H1 (cell line): ENCODE results near the gene CCDC159. TPM values are rescaled to one million over a fixed set of nuclear protein-coding genes. Genes with fewer than 3 reads are reported as not detected.

Source experiments
- CTCF ChIA-PET: fragments of 300-600 bp; sonication (Branson Sonifier 250); formaldehyde crosslinking; loops from one replicate; lab custom pipeline; 2021; ENCODE audit not compliant: partially characterized antibody; lab: Charles Lee
- POLR2A ChIA-PET: fragments of 300-600 bp; sonication (Branson Sonifier 250); formaldehyde crosslinking; loops from one replicate; lab custom pipeline; 2021; ENCODE audit warnings: inconsistent platforms; ENCODE audit not compliant: partially characterized antibody; lab: Charles Lee
- DNase-seq, 2 experiments: peaks; one replicate each; pipeline versions ENCODE4 v3.0.0 to v3.0.0-alpha.2; 2010 to 2022; ENCODE audit warnings: low spot score in 2 of 2, low read depth in 1 of 2, mixed read lengths in 1 of 2
- FAIRE-seq: peaks from 2 replicates; lab custom pipeline; 2011; peaks lifted over from hg19 to GRCh38; lab: Jason Lieb, UNC
- H2AFZ ChIP-seq: 2 replicates; pipeline ENCODE4 v1.8.1; 2012; ENCODE audit warnings: low read length, inconsistent platforms
- H2AK5ac ChIP-seq: 2 replicates; pipeline ENCODE4 v1.6.1; 2013; ENCODE audit warnings: low read depth, low read length
- H2BK120ac ChIP-seq: replicated peaks from 2 replicates; pipeline ENCODE3; 2013; ENCODE audit warnings: low read depth, low read length, inconsistent platforms
- H2BK12ac ChIP-seq: 2 replicates; pipeline ENCODE4 v1.6.1; 2013; ENCODE audit warnings: low read depth, low read length
- H2BK15ac ChIP-seq: 2 replicates; pipeline ENCODE4 v1.6.1; 2013; ENCODE audit warnings: low read length
- H2BK20ac ChIP-seq: 2 replicates; pipeline ENCODE4 v1.6.1; 2013; ENCODE audit warnings: low read length
- H2BK5ac ChIP-seq: 2 replicates; pipeline ENCODE4 v1.6.1; 2013; ENCODE audit warnings: low read depth, low read length
- H3K14ac ChIP-seq: 2 replicates; pipeline ENCODE4 v1.6.1; 2013; ENCODE audit warnings: inconsistent platforms; ENCODE audit not compliant: insufficient read length
- H3K18ac ChIP-seq: 2 replicates; pipeline ENCODE4 v1.6.1; 2013; ENCODE audit warnings: low read length; ENCODE audit errors: extremely low read depth
- H3K23ac ChIP-seq: 2 replicates; pipeline ENCODE4 v1.6.1; 2013; ENCODE audit warnings: inconsistent platforms; ENCODE audit not compliant: insufficient read length
- H3K23me2 ChIP-seq: 2 replicates; pipeline ENCODE4 v1.6.1; 2013; ENCODE audit warnings: low read depth, low read length
- H3K27ac ChIP-seq: 2 replicates; pipeline ENCODE4 v1.6.1; 2011; ENCODE audit warnings: low read depth, low read length, inconsistent platforms
- H3K27me3 ChIP-seq, 4 experiments: replicated peaks in 1 of 4; 1 replicate in 1 of 4; 2 replicates in 3 of 4; pipeline versions ENCODE4 v1.6.1 to v1.8.1; 2011 to 2013; ENCODE audit warnings: low read length in 3 of 4, mild to moderate bottlenecking in 3 of 4, inconsistent platforms in 2 of 4, mixed read lengths in 2 of 4, moderate library complexity in 1 of 4; ENCODE audit not compliant: control insufficient read depth in 3 of 4, insufficient read depth in 3 of 4; ENCODE audit errors: extremely low read depth in 1 of 4
- H3K36me3 ChIP-seq, 4 experiments: 2 replicates each; pipeline versions ENCODE4 v1.6.1 to v1.8.1; 2011 to 2013; ENCODE audit warnings: mild to moderate bottlenecking in 4 of 4, low read length in 3 of 4, moderate library complexity in 2 of 4, control low read depth in 1 of 4, inconsistent platforms in 1 of 4; ENCODE audit not compliant: insufficient read depth in 4 of 4, control insufficient read depth in 2 of 4
- H3K4ac ChIP-seq: replicated peaks from 2 replicates; pipeline ENCODE3; 2013; ENCODE audit warnings: low read length, low read depth, mixed read lengths, inconsistent platforms; ENCODE audit not compliant: insufficient read length
- H3K4me1 ChIP-seq, 4 experiments: replicated peaks in 1 of 4; 1 replicate in 1 of 4; 2 replicates in 3 of 4; pipeline versions ENCODE4 v1.6.1 to v1.8.1; 2011 to 2013; ENCODE audit warnings: low read length in 3 of 4, inconsistent platforms in 2 of 4, mixed read lengths in 1 of 4; ENCODE audit not compliant: insufficient read depth in 4 of 4, control insufficient read depth in 3 of 4
- H3K4me2 ChIP-seq, 2 experiments: 2 replicates each; pipeline versions ENCODE4 v1.6.1 to v1.8.1; 2011 to 2013; ENCODE audit warnings: low read depth in 2 of 2, low read length in 2 of 2, control low read depth in 1 of 2, inconsistent platforms in 1 of 2, mild to moderate bottlenecking in 1 of 2; ENCODE audit not compliant: insufficient read depth in 1 of 2
- H3K4me3 ChIP-seq, 4 experiments: fragments of 200-600, 300-600 bp in 1 of 4; sonication (generic), shearing (Covaris generic), sonication (Bioruptor Twin) in 1 of 4; 2 replicates each; pipeline versions ENCODE4 v1.5.1 to v1.8.1; 2011 to 2016; ENCODE audit warnings: low read length in 4 of 4, low read depth in 3 of 4, control low read depth in 2 of 4, inconsistent platforms in 2 of 4, mild to moderate bottlenecking in 2 of 4, mixed read lengths in 1 of 4, moderate library complexity in 1 of 4; ENCODE audit not compliant: insufficient read depth in 2 of 4; ENCODE audit errors: extremely low read depth in 1 of 4
- H3K56ac ChIP-seq: replicated peaks from 2 replicates; pipeline ENCODE3; 2013; ENCODE audit warnings: low read depth, mild to moderate bottlenecking, mixed read lengths, low read length, inconsistent platforms; ENCODE audit not compliant: insufficient read length
- H3K79me1 ChIP-seq: 2 replicates; pipeline ENCODE4 v1.6.1; 2013; ENCODE audit warnings: low read depth, low read length, control low read depth
- H3K79me2 ChIP-seq, 2 experiments: 2 replicates each; pipeline versions ENCODE4 v1.6.1 to v1.8.1; 2012 to 2013; ENCODE audit warnings: low read length in 2 of 2, mild to moderate bottlenecking in 2 of 2, inconsistent platforms in 1 of 2; ENCODE audit not compliant: insufficient read depth in 2 of 2, control insufficient read depth in 1 of 2
- H3K9ac ChIP-seq, 4 experiments: replicated peaks in 1 of 4; 1 replicate in 1 of 4; 2 replicates in 3 of 4; pipeline versions ENCODE4 v1.6.1 to v1.8.1; 2011 to 2013; ENCODE audit warnings: low read depth in 3 of 4, low read length in 3 of 4, control low read depth in 2 of 4, mild to moderate bottlenecking in 2 of 4, moderate library complexity in 2 of 4, inconsistent platforms in 1 of 4; ENCODE audit errors: extremely low read depth in 1 of 4
- H3K9me3 ChIP-seq, 2 experiments: 2 replicates each; pipeline versions ENCODE4 v1.6.1 to v1.8.1; 2012 to 2013; ENCODE audit warnings: mild to moderate bottlenecking in 2 of 2, moderate library complexity in 2 of 2, control low read depth in 1 of 2, inconsistent platforms in 1 of 2, low read depth in 1 of 2, low read length in 1 of 2, mixed read lengths in 1 of 2; ENCODE audit not compliant: insufficient read depth in 2 of 2
- H4K20me1 ChIP-seq, 2 experiments: replicated peaks in 1 of 2; 2 replicates each; pipeline versions ENCODE3 to v1.8.1; 2011 to 2013; ENCODE audit warnings: inconsistent platforms in 2 of 2, low read length in 2 of 2, mild to moderate bottlenecking in 1 of 2; ENCODE audit not compliant: insufficient read depth in 2 of 2, control insufficient read depth in 1 of 2
- H4K5ac ChIP-seq: 2 replicates; pipeline ENCODE4 v1.6.1; 2013; ENCODE audit warnings: low read length, low read depth, mixed read lengths, inconsistent platforms; ENCODE audit not compliant: insufficient read length
- H4K8ac ChIP-seq: 2 replicates; pipeline ENCODE4 v1.8.0; 2013; ENCODE audit warnings: mild to moderate bottlenecking, moderate library complexity, low read length, inconsistent platforms; ENCODE audit not compliant: insufficient read depth; ENCODE audit errors: extremely low read depth
- H4K91ac ChIP-seq: replicated peaks from 2 replicates; pipeline ENCODE3; 2013; ENCODE audit warnings: low read length, mixed read lengths, inconsistent platforms; ENCODE audit not compliant: insufficient read length
- BACH1 ChIP-seq: IDR thresholded peaks from 2 replicates; pipeline ENCODE4 v1.6.1; 2012; ENCODE audit warnings: low read length, improper control_type of control experiment
- CEBPB ChIP-seq: IDR thresholded peaks from 2 replicates; pipeline ENCODE4 v1.6.1; 2012; ENCODE audit warnings: low read depth, low read length
- CREB1 ChIP-seq: IDR thresholded peaks from 2 replicates; pipeline ENCODE4 v1.6.1; 2012; ENCODE audit warnings: inconsistent platforms
- HDAC6 ChIP-seq: IDR thresholded peaks from one replicate; pipeline ENCODE4 v1.7.1; 2012; ENCODE audit warnings: low read depth, mild to moderate bottlenecking, inconsistent platforms, low read length, moderate library complexity
- JUN ChIP-seq: IDR thresholded peaks from 2 replicates; pipeline ENCODE4 v1.6.1; 2011; ENCODE audit warnings: low read depth, mild to moderate bottlenecking, improper control_type of control experiment, low read length
- JUND ChIP-seq: IDR thresholded peaks from 2 replicates; pipeline ENCODE4 v1.6.1; 2011; ENCODE audit warnings: mild to moderate bottlenecking, improper control_type of control experiment, low read length
- NANOG ChIP-seq: IDR thresholded peaks from 2 replicates; pipeline ENCODE4 v1.6.1; 2011; ENCODE audit warnings: low read length, low read depth, mild to moderate bottlenecking, inconsistent platforms; ENCODE audit not compliant: insufficient read depth, poor library complexity, severe bottlenecking
- RXRA ChIP-seq: IDR thresholded peaks from 2 replicates; pipeline ENCODE4 v1.6.1; 2011; ENCODE audit warnings: low read depth, mild to moderate bottlenecking, low read length, moderate library complexity; ENCODE audit not compliant: insufficient read depth
- TCF12 ChIP-seq: IDR thresholded peaks from 2 replicates; pipeline ENCODE4 v1.6.1; 2011; ENCODE audit warnings: low read depth, mild to moderate bottlenecking, low read length
- WGBS, 2 experiments: shearing (Covaris generic) in 1 of 2; methylation state at CpG; one replicate each; pipeline versions ENCODE4 v1.1.6 to v1.1.7; 2013 to 2015; ENCODE audit warnings: low lambda C conversion rate in 2 of 2, mixed read lengths in 2 of 2, inconsistent platforms in 1 of 2, low coverage in 1 of 2, missing lambda C conversion rate in 1 of 2; ENCODE audit not compliant: insufficient replicate concordance in 2 of 2, insufficient coverage in 1 of 2, insufficient read length in 1 of 2; ENCODE audit errors: extremely low coverage in 1 of 2, missing lambda C conversion rate in 1 of 2; 5-methylcytosine and 5-hydroxymethylcytosine counted together
- polyA plus RNA-seq, 7 experiments: library from polyadenylated mRNA; depleted of rRNA in 3 of 7; stranded (reverse) in 5 of 7; unstranded in 2 of 7; fragments of >200 nt in 5 of 7; fragments of 200-250 nt in 2 of 7; gene quantifications; 1 replicate in 5 of 7; 2 replicates in 1 of 7; 4 replicates in 1 of 7; pipeline versions ENCODE4 v1.2.1 to v1.2.3, GENCODE V29; 2011 to 2013; ENCODE audit warnings: missing spikeins in 2 of 7, mixed read lengths in 2 of 7
- total RNA-seq: library from RNA; stranded (reverse); fragmentation: NEBNext Ultra II Directional; extraction: Animal tissue kit (Norgen Biotek cat#: 25700); gene quantifications from 2 replicates; pipeline ENCODE4 v1.2.1, GENCODE V29; 2021
- TF ChIP-seq, protein P1 (sequence below): IDR thresholded peaks from 2 replicates; pipeline ENCODE4 v1.6.1; 2011; ENCODE audit warnings: low read length, improper control_type of control experiment
- TF ChIP-seq, protein P2 (sequence below): IDR thresholded peaks from 2 replicates; pipeline ENCODE4 v1.6.1; 2012; ENCODE audit warnings: inconsistent platforms
- TF ChIP-seq, protein P3 (sequence below): IDR thresholded peaks from 2 replicates; pipeline ENCODE4 v1.6.1; 2011; ENCODE audit warnings: low read depth, mild to moderate bottlenecking, low read length; ENCODE audit not compliant: insufficient read depth

Gene CCDC159
- total and polyA plus RNA-seq, 2 of the 8 experiments (the other 6 are each of a cell fraction or from before 2014, with no cell fraction given): 4.0 to 5.4 TPM

DNA sequence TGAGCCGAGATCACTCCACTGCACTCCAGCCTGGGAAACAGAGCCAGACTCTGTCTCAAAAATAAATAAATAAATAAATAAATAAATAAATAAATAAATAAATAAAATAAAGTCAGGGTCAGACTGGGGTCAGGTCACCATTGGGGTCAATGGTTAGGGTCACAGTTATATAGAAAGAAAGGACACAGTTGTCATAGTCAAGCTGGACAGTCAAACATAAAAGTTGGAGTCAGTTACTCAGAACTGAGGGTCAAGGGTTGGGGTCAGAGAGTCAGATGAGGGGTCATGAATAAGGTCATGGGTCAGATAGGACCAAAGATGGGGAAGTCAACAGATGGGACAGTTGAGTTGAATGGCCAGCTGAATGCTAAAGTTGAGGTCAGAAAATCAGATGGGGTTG, 54.5 kb downstream of the CCDC159 start:
- H2BK20ac ChIP-seq: no peak overlapping the region
- H3K27ac ChIP-seq: no peak overlapping the region
- no peak overlapping the region for H3K56ac ChIP-seq
- no peaks in the 10 kb centered on the region for H3K27me3 ChIP-seq
- H3K4me3 ChIP-seq: no peak overlapping the region
- no peaks in the 10 kb centered on the region for H3K79me1 ChIP-seq
- H3K4me2 ChIP-seq: no peak overlapping the region
- no peak for FAIRE-seq
- H4K91ac ChIP-seq: no peak overlapping the region
- no peak overlapping the region for H4K5ac ChIP-seq
- H3K9ac ChIP-seq: no peak overlapping the region
- H3K14ac ChIP-seq: no peak overlapping the region
- H3K23me2 ChIP-seq: no peaks in the 10 kb centered on the region
- H2BK5ac ChIP-seq: no peak overlapping the region
- H2AK5ac ChIP-seq: no peak overlapping the region
- H3K4me1 ChIP-seq: peaks cover 0 to under 1% (median 0%) of the 10 kb centered on the region in 4 experiments; a peak in 2 of 7 replicates
- no peak overlapping the region for H3K4ac ChIP-seq
- no peaks in the 10 kb centered on the region for H3K9me3 ChIP-seq
- ChIA-PET CTCF (interaction anchor here (0.6 to 3.5 kb wide), 4 partner anchors 17 to 1271 kb away, joined by 3 to 11 read pairs (median 6); partner anchors contain the start of gene EPOR), POLR2A (interaction anchor here (2.0 to 3.2 kb wide), 3 partner anchors 10 to 19 kb away, joined by 5 to 11 read pairs (median 6); partner anchors contain the start of gene EPOR)
- H3K18ac ChIP-seq: no peak overlapping the region
- no peak overlapping the region for H3K23ac ChIP-seq
- H2AFZ ChIP-seq: no peak overlapping the region
- H3K36me3 ChIP-seq: peaks cover 0 to 28% (median 11%) of the 10 kb centered on the region in 4 experiments; a peak in 6 of 8 replicates
- H4K8ac ChIP-seq: no peak overlapping the region
- 92% methylated on average over 1 of the region's 1 CpG; no CpG with 5 or more reads in 1 of the 2 experiments for WGBS, 2 experiments
- H2BK120ac ChIP-seq: no peak overlapping the region
- DNase-seq: no peak
- no peaks in the 10 kb centered on the region for H3K79me2 ChIP-seq
- no peak overlapping the region for H2BK15ac ChIP-seq
- H4K20me1 ChIP-seq: no peaks in the 10 kb centered on the region
- H2BK12ac ChIP-seq: no peak overlapping the region
- TF ChIP-seq, protein P1, sequence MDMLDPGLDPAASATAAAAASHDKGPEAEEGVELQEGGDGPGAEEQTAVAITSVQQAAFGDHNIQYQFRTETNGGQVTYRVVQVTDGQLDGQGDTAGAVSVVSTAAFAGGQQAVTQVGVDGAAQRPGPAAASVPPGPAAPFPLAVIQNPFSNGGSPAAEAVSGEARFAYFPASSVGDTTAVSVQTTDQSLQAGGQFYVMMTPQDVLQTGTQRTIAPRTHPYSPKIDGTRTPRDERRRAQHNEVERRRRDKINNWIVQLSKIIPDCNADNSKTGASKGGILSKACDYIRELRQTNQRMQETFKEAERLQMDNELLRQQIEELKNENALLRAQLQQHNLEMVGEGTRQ: no peak
- TF ChIP-seq HDAC6 (no peak), CREB1 (no peak), TCF12 (no peak), NANOG (no peak), BACH1 (no peak), JUND (no peak), RXRA (no peak), JUN (no peak), CEBPB (no peak)
- TF ChIP-seq, protein P2, sequence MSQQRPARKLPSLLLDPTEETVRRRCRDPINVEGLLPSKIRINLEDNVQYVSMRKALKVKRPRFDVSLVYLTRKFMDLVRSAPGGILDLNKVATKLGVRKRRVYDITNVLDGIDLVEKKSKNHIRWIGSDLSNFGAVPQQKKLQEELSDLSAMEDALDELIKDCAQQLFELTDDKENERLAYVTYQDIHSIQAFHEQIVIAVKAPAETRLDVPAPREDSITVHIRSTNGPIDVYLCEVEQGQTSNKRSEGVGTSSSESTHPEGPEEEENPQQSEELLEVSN: no peak
- TF ChIP-seq, protein P3, sequence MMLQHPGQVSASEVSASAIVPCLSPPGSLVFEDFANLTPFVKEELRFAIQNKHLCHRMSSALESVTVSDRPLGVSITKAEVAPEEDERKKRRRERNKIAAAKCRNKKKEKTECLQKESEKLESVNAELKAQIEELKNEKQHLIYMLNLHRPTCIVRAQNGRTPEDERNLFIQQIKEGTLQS: no peak
